HG02852 (cell line): ENCODE results near the gene GABRB2.

Experiments used
- ATAC-seq: cut with Tn5 transposase; IDR thresholded peaks from one replicate; pipeline ENCODE4 v1.9.1; 2021; ENCODE audit warnings: mild to moderate bottlenecking, moderate library complexity; ENCODE audit not compliant: unreplicated experiment

Gene GABRB2

GRCh38 chr5:161391724-161392123 is 154.8 kb downstream of the GABRB2 start:
- no peak for ATAC-seq

DNA sequence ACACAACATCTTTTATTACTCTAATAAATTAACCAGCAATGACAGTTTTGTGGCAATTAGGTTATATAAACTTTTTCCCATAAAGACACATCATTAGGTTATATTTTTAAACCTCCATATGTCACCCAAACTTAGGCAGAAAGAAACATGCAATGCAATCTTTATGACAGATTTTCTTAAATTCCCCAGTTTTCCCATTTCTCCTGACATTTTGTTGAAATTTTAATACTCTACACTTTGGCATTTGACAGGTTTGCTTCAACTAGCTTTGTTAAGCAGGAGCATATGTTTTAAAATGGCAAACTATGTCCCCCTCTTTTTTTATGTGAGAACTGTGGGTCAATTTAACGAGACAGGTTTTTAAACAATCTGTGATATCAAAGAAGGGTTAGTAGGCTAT is 155.5 kb downstream of the GABRB2 start:
- no peak for ATAC-seq

GRCh38 chr5:161387121-161387520 is 159.4 kb downstream of the GABRB2 start:
- no peak for ATAC-seq

DNA sequence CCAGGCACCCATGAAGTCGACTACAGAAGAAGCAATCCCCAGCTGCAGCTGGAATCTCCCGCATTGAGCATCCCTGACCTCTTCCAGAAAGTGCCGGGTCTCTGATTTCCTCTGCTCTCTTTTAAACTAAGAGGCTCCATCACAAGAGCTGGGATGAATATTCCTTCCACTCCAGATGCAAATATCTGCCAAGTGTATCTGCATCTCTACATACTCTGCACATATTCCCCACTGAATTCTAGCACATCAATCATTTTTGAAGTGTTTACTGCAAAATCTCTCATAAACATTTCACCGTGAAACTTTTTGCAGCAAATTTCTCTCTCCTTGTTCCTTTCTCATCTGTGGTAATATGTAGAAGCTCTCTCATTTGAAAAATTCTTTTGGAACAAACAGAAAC is 161.5 kb downstream of the GABRB2 start:
- no peak for ATAC-seq

GRCh38 chr5:161382685-161383084 is 163.8 kb downstream of the GABRB2 start:
- ATAC-seq = no peak

GRCh38 chr5:161380486-161380885 is 166.0 kb downstream of the GABRB2 start:
- no peak for ATAC-seq

DNA sequence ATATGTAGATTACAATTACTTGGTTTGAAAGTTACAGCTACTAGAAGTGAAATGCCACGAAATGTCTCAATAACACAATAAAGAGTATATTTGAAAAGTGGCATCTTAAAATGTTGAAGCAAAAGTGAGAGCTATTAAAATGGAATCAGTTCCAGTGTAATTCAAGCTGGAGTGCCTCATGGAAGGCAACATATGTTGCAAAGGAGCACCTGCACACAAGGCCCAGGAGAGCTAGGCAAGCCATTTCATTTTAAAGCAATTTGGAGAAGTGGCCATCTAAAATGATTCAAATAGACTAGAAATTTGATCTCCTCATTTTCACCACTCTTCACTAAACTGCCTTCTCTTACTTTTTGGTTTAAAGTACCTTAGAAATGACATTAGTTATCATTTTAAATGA is 167.8 kb downstream of the GABRB2 start:
- ATAC-seq = no peak

GRCh38 chr5:161376034-161376433 is 170.5 kb downstream of the GABRB2 start:
- ATAC-seq = no peak

GRCh38 chr5:161373345-161373707 is 173.2 kb downstream of the GABRB2 start:
- ATAC-seq = peak; percentile 45

DNA sequence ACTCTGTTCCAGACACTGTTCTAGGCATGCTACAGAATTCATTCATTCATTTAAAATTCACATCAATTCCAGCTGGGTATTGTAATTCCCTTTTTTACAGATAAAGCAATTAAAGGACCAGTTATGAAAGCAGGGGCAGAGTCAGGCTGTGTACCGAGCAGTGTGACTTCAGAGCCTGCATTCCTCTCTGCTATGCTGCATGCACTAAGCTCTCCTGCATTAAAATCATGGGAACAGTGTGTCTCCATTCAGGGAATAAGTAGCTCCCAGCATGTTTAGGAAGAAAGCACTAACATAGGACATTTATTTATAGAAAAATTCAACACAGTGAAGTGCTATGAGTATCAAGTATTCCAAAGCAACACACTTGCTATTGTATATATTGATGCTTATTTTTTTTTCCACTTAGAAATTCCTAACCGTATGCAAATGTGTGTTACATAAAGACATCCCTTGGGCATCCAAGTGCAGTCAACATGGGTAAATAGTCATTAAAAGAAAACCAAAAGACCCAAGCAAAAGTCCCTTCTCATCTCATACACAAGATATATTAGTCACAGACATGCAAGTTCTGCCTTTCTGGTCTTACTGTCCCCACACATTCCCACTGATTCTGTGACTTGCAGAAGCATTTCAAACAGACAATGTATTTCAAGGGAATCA is 173.7 kb downstream of the GABRB2 start:
- peak; percentile 83 for ATAC-seq

- no peak for ATAC-seq
Observed at GRCh38 chr5:161369022-161369421, 177.5 kb downstream of the GABRB2 start.

DNA sequence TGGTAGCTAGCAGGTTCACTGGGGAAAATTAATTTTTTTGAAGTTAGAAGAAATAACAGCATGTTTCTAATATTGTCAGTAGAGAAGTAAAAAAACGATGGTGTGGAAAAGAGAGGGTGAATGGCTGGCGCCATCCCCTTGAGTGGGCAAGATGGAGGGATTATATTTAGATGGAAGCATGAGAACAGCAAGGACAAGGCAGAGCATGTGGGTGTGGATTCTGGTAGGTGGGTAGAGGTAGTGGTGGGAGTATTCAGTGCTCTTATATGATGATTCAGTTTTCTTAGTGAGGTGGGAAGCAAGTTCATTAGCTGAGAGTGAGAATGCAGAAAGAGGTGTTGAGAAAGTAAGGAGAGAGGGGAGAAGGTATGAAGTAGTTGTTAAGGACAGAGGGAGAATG is 188.1 kb downstream of the GABRB2 start:
- ATAC-seq = no peak

DNA sequence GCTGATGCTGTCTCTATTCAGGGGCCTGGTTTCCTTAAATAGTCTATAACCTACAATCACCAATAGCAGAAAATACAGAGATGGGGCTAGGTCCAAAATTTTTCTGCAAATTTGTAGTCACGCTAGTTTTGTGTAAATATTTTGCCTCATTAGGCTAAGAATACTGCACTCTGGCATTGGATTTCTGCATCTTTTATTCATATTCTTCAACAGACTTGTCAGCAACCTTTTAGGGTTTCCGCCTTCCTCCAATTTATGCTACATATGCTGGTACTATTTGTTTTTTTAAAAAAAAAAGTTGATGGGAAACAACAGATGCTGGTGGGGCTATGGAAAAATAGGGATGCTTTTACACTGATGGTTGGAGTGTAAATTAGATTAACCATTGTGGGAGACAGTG is 202.3 kb downstream of the GABRB2 start:
- ATAC-seq = no peak

DNA sequence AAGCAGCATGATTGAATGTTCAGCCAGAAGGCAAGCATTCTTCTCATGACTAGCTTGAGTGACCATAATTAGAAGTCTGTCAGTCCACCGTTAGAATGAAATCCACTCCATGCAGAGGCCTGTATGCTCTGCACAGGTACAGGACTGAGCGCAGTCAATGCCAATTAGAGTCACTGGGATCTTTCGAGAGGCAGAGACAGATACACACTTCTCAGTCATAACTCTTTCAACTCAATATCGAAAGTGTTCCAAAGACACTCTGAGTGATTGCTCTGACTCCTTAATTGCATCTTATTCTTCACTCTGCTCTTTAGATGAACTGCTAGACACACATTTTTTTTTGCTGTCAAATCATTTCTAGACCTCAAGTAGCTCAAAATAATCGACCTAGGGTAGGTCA is 203.6 kb downstream of the GABRB2 start:
- no peak for ATAC-seq

DNA sequence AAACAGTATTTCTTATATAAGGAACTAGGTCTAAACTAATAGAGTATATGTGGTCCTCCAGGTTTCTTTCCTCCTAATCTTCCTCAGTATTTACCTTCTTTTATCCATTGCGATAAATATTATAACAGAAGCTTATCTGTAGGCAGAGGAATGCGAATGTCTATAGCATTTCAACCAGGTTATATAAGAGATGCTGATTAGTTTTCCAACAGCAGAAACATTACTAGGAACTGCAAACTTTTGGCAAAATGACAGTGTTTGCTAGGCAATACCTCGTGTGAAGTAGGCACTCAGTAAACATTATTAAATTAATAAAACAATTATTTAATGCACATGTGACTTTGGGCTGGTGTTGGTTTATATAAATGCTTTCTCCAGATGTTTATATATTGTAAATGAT is 206.5 kb downstream of the GABRB2 start:
- no peak for ATAC-seq

- ATAC-seq = no peak
Observed at GRCh38 chr5:161333194-161333880, 213.2 kb downstream of the GABRB2 start.

DNA sequence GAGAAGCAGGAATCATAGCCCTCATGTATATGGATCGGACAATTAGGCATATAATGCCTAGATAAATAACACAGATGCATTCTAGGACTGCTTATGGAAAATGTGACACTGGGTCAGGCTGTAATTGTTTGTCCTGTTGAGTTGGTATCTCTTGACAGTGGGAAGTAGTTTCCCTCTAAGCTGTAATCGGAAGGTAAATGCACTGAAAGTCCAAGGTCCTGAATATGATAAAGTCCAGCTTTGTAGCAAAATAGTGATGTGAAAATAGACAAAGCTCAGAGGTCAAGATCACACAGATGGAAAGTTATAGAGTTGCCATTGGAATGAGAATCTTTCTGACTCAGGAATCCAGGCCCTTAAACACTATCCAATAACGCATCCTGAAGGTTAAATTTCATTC is 214.2 kb downstream of the GABRB2 start:
- ATAC-seq = no peak

DNA sequence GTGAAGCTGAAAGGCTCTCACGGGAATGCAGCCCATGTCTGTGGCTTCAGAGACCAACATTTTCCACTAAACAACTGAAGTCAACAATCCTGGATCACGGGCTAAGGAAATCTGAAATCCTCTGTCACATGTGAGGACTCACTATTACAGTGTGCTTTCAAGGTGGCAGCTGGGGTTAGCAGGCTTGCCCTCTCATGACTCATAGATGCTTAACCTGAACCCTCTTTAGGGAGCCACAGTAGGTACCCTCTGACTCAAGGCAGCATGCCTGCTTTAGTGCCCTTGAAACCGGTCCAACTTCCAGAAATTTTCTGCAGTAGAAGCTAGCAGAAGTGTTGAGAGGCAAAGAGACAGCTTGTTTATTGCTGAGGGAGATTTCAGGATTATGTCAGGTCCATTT is 232.5 kb downstream of the GABRB2 start:
- ATAC-seq = no peak

DNA sequence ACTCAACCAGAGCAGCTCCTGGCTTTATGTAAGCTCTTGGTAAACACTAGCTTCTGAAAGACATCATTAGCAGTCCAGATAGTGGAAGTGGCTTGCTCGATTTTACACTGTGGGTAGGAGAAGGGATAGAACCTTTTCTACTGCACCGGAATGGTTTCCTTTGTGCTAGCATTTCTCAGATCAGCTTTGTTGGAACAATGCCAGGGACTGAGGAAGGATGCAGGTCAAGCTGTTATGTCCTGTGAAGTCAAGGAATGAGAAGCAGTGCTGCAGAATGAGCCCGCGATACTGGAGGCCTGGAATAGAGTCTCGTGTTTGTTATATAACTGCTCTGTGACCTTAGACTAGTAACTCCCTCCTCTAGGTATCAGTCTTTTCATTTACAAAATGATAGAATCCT is 233.6 kb downstream of the GABRB2 start:
- ATAC-seq = no peak

DNA sequence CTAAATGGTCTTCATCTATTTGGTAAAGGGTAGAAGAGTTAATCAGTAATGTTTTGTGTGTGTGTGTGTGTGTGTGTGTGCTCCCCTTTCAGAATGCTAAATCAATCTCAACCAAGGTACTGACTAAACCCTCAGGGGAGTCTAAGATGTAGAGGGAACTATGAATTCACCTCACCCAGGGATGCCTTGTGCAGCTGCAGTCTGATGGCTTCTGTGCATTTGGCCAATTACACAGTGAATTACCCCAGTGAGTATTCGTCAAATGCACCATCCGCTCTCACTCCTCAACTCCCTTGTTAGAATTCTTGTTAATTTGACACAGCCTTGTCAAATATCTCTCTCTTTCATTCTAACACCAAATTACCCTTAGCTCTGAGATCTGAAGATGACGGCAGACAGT is 234.6 kb downstream of the GABRB2 start:
- no peak for ATAC-seq

DNA sequence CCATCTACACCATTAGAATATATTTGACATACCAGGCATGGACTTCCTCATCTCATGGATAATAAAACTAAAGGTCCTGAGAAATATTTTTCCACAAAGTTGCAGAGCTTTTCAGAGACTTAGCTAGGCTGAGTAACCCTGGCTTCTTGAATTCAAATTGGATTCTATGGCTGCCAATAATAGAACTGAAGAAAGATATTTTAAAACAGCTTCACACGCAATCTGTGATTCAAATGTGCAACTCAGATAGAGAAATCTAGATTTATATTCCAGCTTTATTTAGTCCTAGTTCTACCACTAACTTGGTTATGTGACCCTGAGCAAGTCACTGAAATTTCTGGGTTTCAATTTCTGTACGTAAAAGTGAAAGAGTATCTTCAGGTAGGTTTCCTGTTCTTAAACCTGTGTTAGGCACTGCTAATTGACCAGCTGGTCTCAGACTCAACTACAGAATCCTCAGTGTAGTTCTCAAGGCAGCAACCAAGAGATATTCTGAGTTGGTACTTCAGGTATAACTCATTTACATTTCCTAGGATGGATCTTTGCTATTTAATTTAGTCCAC is 235.3 kb downstream of the GABRB2 start:
- ATAC-seq = peak; percentile 94

GRCh38 chr5:161306351-161306995 is 240.1 kb downstream of the GABRB2 start:
- ATAC-seq = no peak
